ENCODE results near the gene MRPL41.

DNA sequence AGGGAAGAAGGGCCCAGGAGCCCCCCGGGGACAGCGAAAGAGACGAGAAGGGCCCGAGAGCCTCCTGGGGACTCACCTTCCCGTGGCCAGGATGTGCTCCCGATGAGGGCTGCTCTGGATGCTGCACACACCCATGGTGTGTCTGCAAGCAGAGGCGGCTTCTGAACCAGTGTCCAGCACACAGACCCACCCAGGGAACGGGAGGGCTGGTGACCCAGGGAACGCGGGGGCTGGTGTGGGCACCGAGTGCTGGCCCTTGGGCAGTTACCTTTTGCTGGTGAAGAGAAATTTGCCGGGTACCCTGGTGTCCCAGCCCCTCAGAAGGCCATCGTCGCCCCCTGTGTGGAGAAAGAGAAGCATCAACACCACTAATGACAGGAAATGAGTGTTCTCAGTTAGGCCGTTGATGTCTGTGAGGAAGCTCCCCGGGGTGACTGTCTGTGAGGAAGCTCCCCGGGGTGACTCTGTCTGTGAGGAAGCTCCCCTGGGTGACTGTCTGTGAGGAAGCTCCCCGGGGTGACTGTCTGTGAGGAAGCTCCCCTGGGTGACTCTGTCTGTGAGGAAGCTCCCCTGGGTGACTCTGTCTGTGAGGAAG lies 13.2 kb downstream of the MRPL41 start:
- no peak for TF ChIP-seq YY1 (IDR thresholded peaks at IDR 0.05; ENCODE audit: insufficient read depth, insufficient read length)
- no peak for TF ChIP-seq ZNF274 (IDR thresholded peaks at IDR 0.05; ENCODE audit: low read depth, low read length)
